Uterus (tissue), 4 donors: ENCODE measurements around the gene ARMC2. TPM values are rescaled to one million over a fixed set of nuclear protein-coding genes. Genes with fewer than 3 reads are reported as not detected.

ENCODE experiments used
- DNase-seq, 2 donors: peaks; one replicate each; pipeline ENCODE4 v3.0.0-alpha.2; 2019 to 2020
- H3K27ac ChIP-seq, 2 donors: fragments of 200-600 bp; sonication (generic); 1 replicate in 1 of 2; 2 replicates in 1 of 2; pipeline ENCODE4 v1.5.1; 2016 to 2018
- H3K27me3 ChIP-seq, 2 donors: fragments of 200-600 bp; sonication (generic); one replicate each; pipeline ENCODE4 v1.5.1; 2018 to 2019; ENCODE audit warnings: control low read depth in 1 of 2
- H3K36me3 ChIP-seq, 2 donors: fragments of 200-600 bp; sonication (generic); one replicate each; pipeline ENCODE4 v1.5.1; 2019; ENCODE audit warnings: control low read depth in 1 of 2
- H3K4me1 ChIP-seq, 2 donors: fragments of 200-600 bp; sonication (generic); one replicate each; pipeline ENCODE4 v1.5.1; 2018 to 2019; ENCODE audit warnings: control low read depth in 1 of 2
- H3K4me3 ChIP-seq, 2 donors: fragments of 200-600 bp; sonication (generic); 1 replicate in 1 of 2; 2 replicates in 1 of 2; pipeline ENCODE4 v1.5.1; 2018 to 2019; ENCODE audit warnings: mild to moderate bottlenecking in 1 of 2
- H3K9me3 ChIP-seq, 2 donors: fragments of 200-600 bp; sonication (generic); one replicate each; pipeline ENCODE4 v1.5.1; 2019; ENCODE audit warnings: control low read depth in 1 of 2
- CTCF ChIP-seq, 4 experiments: fragments of 200-600 bp in 2 of 4; fragments of 450-650 bp in 2 of 4; sonication (generic) in 2 of 4; IDR thresholded peaks; one replicate each; pipeline ENCODE4 v1.5.1; 2016 to 2019; ENCODE audit warnings: antibody characterized with exemption in 4 of 4, mild to moderate bottlenecking in 2 of 4, moderate library complexity in 1 of 4
- POLR2A ChIP-seq, 2 donors: fragments of 450-650 bp; IDR thresholded peaks; one replicate each; pipeline ENCODE4 v1.6.1; 2016; ENCODE audit warnings: antibody characterized with exemption in 2 of 2, mild to moderate bottlenecking in 1 of 2, moderate library complexity in 1 of 2
- intact Hi-C: fragments of 100-400 bp; cut with DNase I; formaldehyde crosslinking; loops from one replicate; pipeline ENCODE4 v1.15.1; 2023; ENCODE audit warnings: low total_unique reads
- total RNA-seq, 4 donors: library from RNA; depleted of rRNA in 3 of 4; stranded (reverse); fragments of >200 nt in 3 of 4; gene quantifications; one replicate each; pipeline versions ENCODE4 v1.1.0 to v1.2.4, GENCODE V29; 2014 to 2023
- donor health status: DM: yes; HTN: yes; CAD: no.

Gene ARMC2
- 10 to 100 TPM in 1 of 4 donors, 1 to 10 TPM in 2, not detected in 1; 5.1 to 15.1 (median 9.1) TPM for total RNA-seq

GRCh38 chr6:108848116-108848868 lies at the start of gene ARMC2:
Gene ARMC2, plus strand, starts transcription at chr6:108848422. Its CDS starts 5,846 bp downstream, at chr6:108854268.
- intact Hi-C loops, result loop anchor here (10.0 kb wide), 1 partner anchor 247 kb away; the partner anchor contains the start of genes CEP57L1 and SESN1
- Histone ChIP-seq H3K4me1 (no peaks in the 10 kb centered on the region), H3K36me3 (no peaks in the 10 kb centered on the region), H3K27ac (peak within 1 kb of the TSS; percentile 75 to 79), H3K4me3 (peak within 1 kb of the TSS; percentile 63 to 74), H3K9me3 (no peaks in the 10 kb centered on the region), H3K27me3 (no peaks in the 10 kb centered on the region)
- DNase-seq, result peak; percentile 90 to 96
- TF ChIP-seq CTCF (IDR thresholded peaks at IDR 0.05) (peak in 1 of 4 experiments; percentile 3), POLR2A (IDR thresholded peaks at IDR 0.05) (peak; percentile 70 to 74)

GRCh38 chr6:108798670-108799353 lies 49.4 kb upstream of the ARMC2 start:
- Histone ChIP-seq H3K9me3 (no peaks in the 10 kb centered on the region), H3K4me1 (no peaks in the 10 kb centered on the region), H3K27me3 (no peaks in the 10 kb centered on the region), H3K27ac (no peak overlapping the region), H3K4me3 (no peak overlapping the region), H3K36me3 (no peaks in the 10 kb centered on the region)
- TF ChIP-seq CTCF (IDR thresholded peaks at IDR 0.05), result no peak
- no peak for TF ChIP-seq POLR2A (IDR thresholded peaks at IDR 0.05)
- intact Hi-C loops, result no loop called here
- peak in 1 of 2 donors; percentile 32 for DNase-seq

GRCh38 chr6:108799354-108799717 lies 48.9 kb upstream of the ARMC2 start:
- Histone ChIP-seq H3K27ac (no peak overlapping the region), H3K4me3 (no peak overlapping the region), H3K9me3 (no peaks in the 10 kb centered on the region), H3K27me3 (no peaks in the 10 kb centered on the region), H3K36me3 (no peaks in the 10 kb centered on the region), H3K4me1 (no peaks in the 10 kb centered on the region)
- no peak for DNase-seq
- intact Hi-C loops, result no loop called here
- TF ChIP-seq POLR2A (IDR thresholded peaks at IDR 0.05) (no peak), CTCF (IDR thresholded peaks at IDR 0.05) (no peak)

- Histone ChIP-seq H3K4me1 (no peaks in the 10 kb centered on the region), H3K27me3 (no peaks in the 10 kb centered on the region), H3K27ac (no peak overlapping the region), H3K4me3 (no peak overlapping the region), H3K9me3 (no peaks in the 10 kb centered on the region), H3K36me3 (no peaks in the 10 kb centered on the region)
- TF ChIP-seq CTCF (IDR thresholded peaks at IDR 0.05) (no peak), POLR2A (IDR thresholded peaks at IDR 0.05) (no peak)
- intact Hi-C loops, result no loop called here
- DNase-seq, result no peak
Observed at GRCh38 chr6:108799791-108800190, 48.4 kb upstream of the ARMC2 start.

GRCh38 chr6:108800427-108800864 lies 47.8 kb upstream of the ARMC2 start:
- no peak for DNase-seq
- TF ChIP-seq CTCF (IDR thresholded peaks at IDR 0.05), result no peak
- no peak for TF ChIP-seq POLR2A (IDR thresholded peaks at IDR 0.05)
- no peak overlapping the region for H3K27ac ChIP-seq

More at GRCh38 chr6:108800427-108800864, 47.8 kb upstream of the ARMC2 start:
- Histone ChIP-seq H3K36me3 (no peaks in the 10 kb centered on the region), H3K4me3 (no peak overlapping the region), H3K9me3 (no peaks in the 10 kb centered on the region), H3K27me3 (no peaks in the 10 kb centered on the region), H3K4me1 (no peaks in the 10 kb centered on the region)
- intact Hi-C loops, result no loop called here
